ENCODE results near the gene AKAP9. TPM values are rescaled to one million over a fixed set of nuclear protein-coding genes. Genes with fewer than 3 reads are reported as not detected.

AKAP9 gene
- total and polyA plus RNA-seq, 9 of the 15 experiments (the other 6 are each of a cell fraction or from before 2014, with no cell fraction given), result 25.5 to 80.9 (median 46.3) TPM

- TF ChIP-seq REST (IDR thresholded peaks at IDR 0.05; ENCODE audit: borderline replicate concordance) (no peak), REST (CRISPR knock-in tag; IDR thresholded peaks at IDR 0.05; ENCODE audit: low read depth) (no peak), RBM14 (IDR thresholded peaks at IDR 0.05; ENCODE audit: borderline replicate concordance, insufficient read depth, low read depth, low read length) (no peak), PTTG1 (tag; IDR thresholded peaks at IDR 0.05; ENCODE audit: low read depth) (no peak), CXXC5 (CRISPR knock-in tag; IDR thresholded peaks at IDR 0.05) (no peak), FOXP4 (CRISPR knock-in tag; IDR thresholded peaks at IDR 0.05; ENCODE audit: borderline replicate concordance) (no peak), GABPA (tag; conservative IDR thresholded peaks at IDR 0.05; ENCODE audit: low read depth) (peak; percentile 15)
- TF ChIP-seq, protein P1, sequence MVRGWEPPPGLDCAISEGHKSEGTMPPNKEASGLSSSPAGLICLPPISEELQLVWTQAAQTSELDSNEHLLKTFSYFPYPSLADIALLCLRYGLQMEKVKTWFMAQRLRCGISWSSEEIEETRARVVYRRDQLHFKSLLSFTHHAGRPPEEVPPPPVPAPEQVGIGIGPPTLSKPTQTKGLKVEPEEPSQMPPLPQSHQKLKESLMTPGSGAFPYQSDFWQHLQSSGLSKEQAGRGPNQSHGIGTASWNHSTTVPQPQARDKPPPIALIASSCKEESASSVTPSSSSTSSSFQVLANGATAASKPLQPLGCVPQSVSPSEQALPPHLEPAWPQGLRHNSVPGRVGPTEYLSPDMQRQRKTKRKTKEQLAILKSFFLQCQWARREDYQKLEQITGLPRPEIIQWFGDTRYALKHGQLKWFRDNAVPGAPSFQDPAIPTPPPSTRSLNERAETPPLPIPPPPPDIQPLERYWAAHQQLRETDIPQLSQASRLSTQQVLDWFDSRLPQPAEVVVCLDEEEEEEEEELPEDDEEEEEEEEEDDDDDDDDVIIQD (CRISPR knock-in tag; IDR thresholded peaks at IDR 0.05), result no peak
- TF ChIP-seq, protein P2, sequence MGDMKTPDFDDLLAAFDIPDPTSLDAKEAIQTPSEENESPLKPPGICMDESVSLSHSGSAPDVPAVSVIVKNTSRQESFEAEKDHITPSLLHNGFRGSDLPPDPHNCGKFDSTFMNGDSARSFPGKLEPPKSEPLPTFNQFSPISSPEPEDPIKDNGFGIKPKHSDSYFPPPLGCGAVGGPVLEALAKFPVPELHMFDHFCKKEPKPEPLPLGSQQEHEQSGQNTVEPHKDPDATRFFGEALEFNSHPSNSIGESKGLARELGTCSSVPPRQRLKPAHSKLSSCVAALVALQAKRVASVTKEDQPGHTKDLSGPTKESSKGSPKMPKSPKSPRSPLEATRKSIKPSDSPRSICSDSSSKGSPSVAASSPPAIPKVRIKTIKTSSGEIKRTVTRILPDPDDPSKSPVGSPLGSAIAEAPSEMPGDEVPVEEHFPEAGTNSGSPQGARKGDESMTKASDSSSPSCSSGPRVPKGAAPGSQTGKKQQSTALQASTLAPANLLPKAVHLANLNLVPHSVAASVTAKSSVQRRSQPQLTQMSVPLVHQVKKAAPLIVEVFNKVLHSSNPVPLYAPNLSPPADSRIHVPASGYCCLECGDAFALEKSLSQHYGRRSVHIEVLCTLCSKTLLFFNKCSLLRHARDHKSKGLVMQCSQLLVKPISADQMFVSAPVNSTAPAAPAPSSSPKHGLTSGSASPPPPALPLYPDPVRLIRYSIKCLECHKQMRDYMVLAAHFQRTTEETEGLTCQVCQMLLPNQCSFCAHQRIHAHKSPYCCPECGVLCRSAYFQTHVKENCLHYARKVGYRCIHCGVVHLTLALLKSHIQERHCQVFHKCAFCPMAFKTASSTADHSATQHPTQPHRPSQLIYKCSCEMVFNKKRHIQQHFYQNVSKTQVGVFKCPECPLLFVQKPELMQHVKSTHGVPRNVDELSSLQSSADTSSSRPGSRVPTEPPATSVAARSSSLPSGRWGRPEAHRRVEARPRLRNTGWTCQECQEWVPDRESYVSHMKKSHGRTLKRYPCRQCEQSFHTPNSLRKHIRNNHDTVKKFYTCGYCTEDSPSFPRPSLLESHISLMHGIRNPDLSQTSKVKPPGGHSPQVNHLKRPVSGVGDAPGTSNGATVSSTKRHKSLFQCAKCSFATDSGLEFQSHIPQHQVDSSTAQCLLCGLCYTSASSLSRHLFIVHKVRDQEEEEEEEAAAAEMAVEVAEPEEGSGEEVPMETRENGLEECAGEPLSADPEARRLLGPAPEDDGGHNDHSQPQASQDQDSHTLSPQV (IDR thresholded peaks at IDR 0.05), result peak; percentile 35
Observed at GRCh38 chr7:92135052-92135889, 194.6 kb downstream of the AKAP9 start (continued).
